Mesendoderm (in vitro differentiated cells): ENCODE results near the gene CRYBG2.

Experiments used
- DNase-seq: peaks from one replicate; pipeline ENCODE4 v3.0.0; 2013
- H2AK5ac ChIP-seq: 2 replicates; pipeline ENCODE4 v1.6.1; 2013; ENCODE audit warnings: low read length, inconsistent platforms
- H2BK120ac ChIP-seq: 2 replicates; pipeline ENCODE4 v1.6.1; 2013; ENCODE audit warnings: low read depth, mild to moderate bottlenecking, low read length, moderate library complexity, mixed read lengths
- H2BK15ac ChIP-seq: replicated peaks from 2 replicates; pipeline ENCODE4 v1.6.1; 2013; ENCODE audit warnings: low read depth, mild to moderate bottlenecking, moderate library complexity
- H2BK5ac ChIP-seq: 2 replicates; pipeline ENCODE4 v1.6.1; 2013; ENCODE audit warnings: low read length, inconsistent platforms
- H3K18ac ChIP-seq: 2 replicates; pipeline ENCODE4 v1.6.1; 2013; ENCODE audit warnings: mild to moderate bottlenecking, low read length, mixed read lengths
- H3K23ac ChIP-seq: one replicate; pipeline ENCODE4 v1.6.1; 2013; ENCODE audit warnings: low read length
- H3K27ac ChIP-seq: 2 replicates; pipeline ENCODE4 v1.5.1; 2013; ENCODE audit warnings: low read depth, mild to moderate bottlenecking, inconsistent platforms, low read length, moderate library complexity
- H3K27me3 ChIP-seq: 2 replicates; pipeline ENCODE4 v1.6.1; 2013; ENCODE audit warnings: low read length, control low read depth, mild to moderate bottlenecking, inconsistent platforms; ENCODE audit not compliant: insufficient read depth, poor library complexity
- H3K36me3 ChIP-seq: 2 replicates; pipeline ENCODE4 v1.6.1; 2013; ENCODE audit warnings: low read length, inconsistent platforms; ENCODE audit not compliant: control insufficient read depth, insufficient read depth
- H3K4ac ChIP-seq: one replicate; pipeline ENCODE4 v1.6.1; 2013; ENCODE audit warnings: low read depth, mild to moderate bottlenecking, low read length, moderate library complexity
- H3K4me1 ChIP-seq: 2 replicates; pipeline ENCODE4 v1.6.1; 2013; ENCODE audit warnings: low read depth, low read length, inconsistent platforms; ENCODE audit not compliant: control insufficient read depth
- H3K4me2 ChIP-seq: 2 replicates; pipeline ENCODE4 v1.6.1; 2013; ENCODE audit warnings: low read length
- H3K4me3 ChIP-seq: 2 replicates; pipeline ENCODE4 v1.5.1; 2013; ENCODE audit warnings: mild to moderate bottlenecking, low read length
- H3K56ac ChIP-seq: one replicate; pipeline ENCODE4 v1.6.1; 2013; ENCODE audit warnings: low read length
- H3K79me1 ChIP-seq: 2 replicates; pipeline ENCODE4 v1.6.1; 2013; ENCODE audit warnings: low read length, inconsistent platforms
- H3K79me2 ChIP-seq: 2 replicates; pipeline ENCODE4 v1.6.1; 2013; ENCODE audit warnings: mild to moderate bottlenecking, low read length; ENCODE audit not compliant: control insufficient read depth, insufficient read depth
- H3K9ac ChIP-seq: 2 replicates; pipeline ENCODE4 v1.6.1; 2013; ENCODE audit warnings: low read length, inconsistent platforms
- H4K5ac ChIP-seq: one replicate; pipeline ENCODE4 v1.6.1; 2013; ENCODE audit warnings: low read length
- H4K8ac ChIP-seq: one replicate; pipeline ENCODE4 v1.6.1; 2013; ENCODE audit warnings: low read depth, mild to moderate bottlenecking, control low read depth, low read length, moderate library complexity
- WGBS: extraction: QIAGEN DNeasy Blood & Tissue Kit; methylation state at CpG from one replicate; pipeline ENCODE4 v1.1.7; 2013; ENCODE audit warnings: low lambda C conversion rate, missing lambda C conversion rate; ENCODE audit not compliant: insufficient coverage; ENCODE audit errors: extremely low coverage; 5-methylcytosine and 5-hydroxymethylcytosine counted together

Gene CRYBG2

DNA sequence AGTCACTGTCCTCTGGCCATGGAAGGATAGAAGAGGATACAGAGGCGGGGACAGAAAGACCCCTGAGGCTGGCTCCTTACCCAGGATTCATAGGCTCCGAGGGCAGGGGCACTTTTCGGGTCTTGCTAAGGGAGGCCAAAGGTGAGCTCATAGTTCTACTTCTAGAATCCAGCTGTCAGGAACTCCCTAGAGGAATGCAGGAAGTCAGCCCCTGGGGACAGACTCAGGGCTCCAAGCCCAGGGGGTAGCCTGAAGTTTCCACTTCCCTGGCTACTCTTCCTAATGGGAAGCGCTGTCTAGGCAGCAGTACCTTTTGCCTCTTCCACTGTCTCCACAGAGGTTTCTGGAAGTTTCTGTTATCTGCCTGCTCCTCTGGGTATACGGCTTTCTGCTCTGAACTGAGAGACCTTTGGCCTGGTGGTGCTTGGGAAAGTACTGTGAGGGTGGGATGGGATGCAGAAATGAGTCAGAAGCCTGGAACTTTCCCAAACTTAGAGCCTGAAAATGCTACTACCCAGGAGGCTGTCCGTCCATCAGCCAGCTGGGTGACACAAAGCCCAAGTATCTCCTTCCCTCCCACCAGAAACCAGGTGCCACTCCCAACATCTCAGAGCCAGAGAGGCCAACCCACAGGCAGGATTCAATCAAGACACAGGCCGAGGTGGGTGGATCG, 51.1 kb downstream of the CRYBG2 start:
- Histone ChIP-seq H3K9ac (no peak overlapping the region), H3K79me2 (no peaks in the 10 kb centered on the region), H3K18ac (no peak overlapping the region), H3K27ac (peak overlapping the region; percentile 63), H4K5ac (no peak overlapping the region), H3K4me1 (peaks cover 7% of the 10 kb centered on the region), H3K56ac (peak overlapping the region; percentile 42), H3K4me3 (no peak overlapping the region), H2BK5ac (no peak overlapping the region), H2BK120ac (no peak overlapping the region), H3K23ac (no peak overlapping the region), H2AK5ac (no peak overlapping the region), H3K79me1 (peaks cover 1% of the 10 kb centered on the region), H3K27me3 (no peaks in the 10 kb centered on the region), H4K8ac (no peak overlapping the region), H3K4ac (no peak overlapping the region), H2BK15ac (no peak overlapping the region), H3K4me2 (no peak overlapping the region), H3K36me3 (no peaks in the 10 kb centered on the region)
- peak; percentile 82 for DNase-seq
- WGBS: no CpG with 5 or more reads among the region's 8 CpGs

DNA sequence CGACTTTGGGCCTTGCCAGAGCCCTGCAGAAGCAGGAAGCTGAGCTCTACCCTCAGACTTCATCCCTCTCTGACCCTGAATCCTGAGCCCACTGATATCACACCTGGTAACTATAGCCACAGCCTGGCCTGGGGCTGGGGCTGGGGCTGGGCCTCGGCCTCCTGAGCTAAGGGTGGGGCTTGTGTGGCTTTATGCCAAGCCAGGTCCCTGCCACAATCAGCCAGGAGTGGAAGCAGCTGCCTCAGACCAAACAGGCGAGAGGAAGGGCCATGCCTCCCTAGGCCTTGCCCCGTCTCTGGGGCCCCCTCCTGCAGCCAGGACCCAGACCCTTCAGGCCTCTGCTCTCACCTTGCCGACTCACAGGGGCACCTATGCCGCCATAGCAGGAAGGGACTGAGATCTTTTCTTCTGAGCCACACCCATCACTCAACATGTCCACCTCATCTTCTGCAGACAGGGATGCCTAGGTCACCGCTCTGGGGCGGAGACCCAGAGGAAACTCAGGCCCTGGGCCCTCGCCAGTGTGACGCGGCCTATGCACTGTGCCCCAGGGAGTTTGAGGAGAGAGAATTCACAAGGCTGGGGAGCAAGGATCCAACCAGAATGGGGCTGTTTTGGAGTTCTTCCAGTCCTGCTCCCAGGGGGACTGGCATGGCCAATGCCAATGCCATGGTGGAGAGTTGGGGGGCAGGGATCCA, 53.2 kb downstream of the CRYBG2 start:
- no peak overlapping the region for H3K4me2 ChIP-seq
- peaks cover 4% of the 10 kb centered on the region for H3K4me1 ChIP-seq
- no peak overlapping the region for H3K9ac ChIP-seq
- no peak overlapping the region for H3K56ac ChIP-seq
- H2BK15ac ChIP-seq: no peak overlapping the region
- no peak overlapping the region for H4K5ac ChIP-seq
- H3K18ac ChIP-seq: no peak overlapping the region
- no peak overlapping the region for H3K23ac ChIP-seq
- H4K8ac ChIP-seq: no peak overlapping the region
- no peak overlapping the region for H2BK120ac ChIP-seq
- no peak for DNase-seq
- H3K4ac ChIP-seq: no peak overlapping the region
- no peak overlapping the region for H2BK5ac ChIP-seq
- no peak overlapping the region for H2AK5ac ChIP-seq
- no peaks in the 10 kb centered on the region for H3K79me2 ChIP-seq
- no peaks in the 10 kb centered on the region for H3K79me1 ChIP-seq
- H3K27me3 ChIP-seq: no peaks in the 10 kb centered on the region
- no peak overlapping the region for H3K27ac ChIP-seq
- H3K36me3 ChIP-seq: no peaks in the 10 kb centered on the region
- no peak overlapping the region for H3K4me3 ChIP-seq
- no CpG with 5 or more reads among the region's 11 CpGs for WGBS

DNA sequence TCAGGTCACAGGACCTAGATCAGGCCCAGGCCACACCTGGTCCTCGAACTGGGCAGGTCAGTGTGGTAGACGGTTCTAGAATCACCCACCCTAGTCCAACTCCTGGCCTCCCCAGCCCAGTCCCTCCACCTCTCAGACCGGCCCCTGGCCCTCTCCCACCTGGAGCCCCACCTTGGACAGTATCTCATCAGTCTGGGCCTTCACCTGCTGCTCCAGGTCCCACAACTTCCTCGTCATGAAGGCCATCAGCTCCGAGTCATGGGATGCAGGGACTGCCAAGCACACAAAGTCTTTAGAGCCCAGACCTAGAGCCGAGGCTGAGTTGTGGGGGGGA, 56.2 kb downstream of the CRYBG2 start:
- H3K9ac ChIP-seq: no peak overlapping the region
- H3K4me3 ChIP-seq: no peak overlapping the region
- no peaks in the 10 kb centered on the region for H3K4me1 ChIP-seq
- H3K4ac ChIP-seq: no peak overlapping the region
- H3K23ac ChIP-seq: no peak overlapping the region
- no peak overlapping the region for H3K18ac ChIP-seq
- no peak overlapping the region for H4K8ac ChIP-seq
- no peak overlapping the region for H3K27ac ChIP-seq
- no peak overlapping the region for H3K4me2 ChIP-seq
- no peaks in the 10 kb centered on the region for H3K79me2 ChIP-seq
- H2BK120ac ChIP-seq: no peak overlapping the region
- no peak overlapping the region for H4K5ac ChIP-seq
- no peaks in the 10 kb centered on the region for H3K79me1 ChIP-seq
- no peak overlapping the region for H2BK5ac ChIP-seq
- H3K36me3 ChIP-seq: no peaks in the 10 kb centered on the region
- no peak overlapping the region for H2AK5ac ChIP-seq
- H3K56ac ChIP-seq: no peak overlapping the region
- WGBS: no CpG with 5 or more reads among the region's 6 CpGs
- H2BK15ac ChIP-seq: no peak overlapping the region
- no peaks in the 10 kb centered on the region for H3K27me3 ChIP-seq
- DNase-seq: no peak

GRCh38 chr1:26297057-26297790, 56.7 kb downstream of the CRYBG2 start:
- no peak overlapping the region for H2BK15ac ChIP-seq
- no peak overlapping the region for H3K27ac ChIP-seq
- H3K36me3 ChIP-seq: no peaks in the 10 kb centered on the region
- no peak overlapping the region for H3K9ac ChIP-seq
- no peaks in the 10 kb centered on the region for H3K79me1 ChIP-seq
- H3K79me2 ChIP-seq: no peaks in the 10 kb centered on the region
- H2AK5ac ChIP-seq: no peak overlapping the region
- no peak overlapping the region for H3K23ac ChIP-seq
- H3K4ac ChIP-seq: no peak overlapping the region
- H3K18ac ChIP-seq: no peak overlapping the region
- H3K4me2 ChIP-seq: no peak overlapping the region
- no peak overlapping the region for H2BK120ac ChIP-seq
- no CpG with 5 or more reads among the region's 12 CpGs for WGBS
- H4K5ac ChIP-seq: no peak overlapping the region
- H2BK5ac ChIP-seq: no peak overlapping the region
- no peak overlapping the region for H3K56ac ChIP-seq
- no peak overlapping the region for H4K8ac ChIP-seq
- no peaks in the 10 kb centered on the region for H3K4me1 ChIP-seq
- no peaks in the 10 kb centered on the region for H3K27me3 ChIP-seq
- no peak overlapping the region for H3K4me3 ChIP-seq
- no peak for DNase-seq

GRCh38 chr1:26296340-26297056, 57.4 kb downstream of the CRYBG2 start:
- no peak overlapping the region for H3K4me3 ChIP-seq
- H4K5ac ChIP-seq: no peak overlapping the region
- H3K23ac ChIP-seq: no peak overlapping the region
- H3K4me1 ChIP-seq: no peaks in the 10 kb centered on the region
- no peak overlapping the region for H3K56ac ChIP-seq
- H2BK5ac ChIP-seq: no peak overlapping the region
- no peak overlapping the region for H4K8ac ChIP-seq
- no peak overlapping the region for H3K4ac ChIP-seq
- no peak overlapping the region for H3K27ac ChIP-seq
- H3K36me3 ChIP-seq: no peaks in the 10 kb centered on the region
- H3K9ac ChIP-seq: no peak overlapping the region
- no peaks in the 10 kb centered on the region for H3K79me2 ChIP-seq
- no peaks in the 10 kb centered on the region for H3K27me3 ChIP-seq
- no peak overlapping the region for H3K4me2 ChIP-seq
- H2BK15ac ChIP-seq: no peak overlapping the region
- no peaks in the 10 kb centered on the region for H3K79me1 ChIP-seq
- no peak overlapping the region for H2AK5ac ChIP-seq
- WGBS: no CpG with 5 or more reads among the region's 16 CpGs
- no peak overlapping the region for H2BK120ac ChIP-seq
- H3K18ac ChIP-seq: no peak overlapping the region
- DNase-seq: no peak
